A673 (cell line): ENCODE results near the gene HCAR1.

Experiments used
- CTCF ChIP-seq: fragments of 300-800, 200-600 bp; sonication (generic); conservative IDR thresholded peaks from 2 replicates; pipeline ENCODE4 v1.5.1; 2017; ENCODE audit warnings: low read depth, mild to moderate bottlenecking, antibody characterized with exemption, low read length, moderate library complexity, mixed read lengths
- EZH2 ChIP-seq: fragments of 200-600 bp; sonication (generic); IDR thresholded peaks from 2 replicates; pipeline ENCODE4 v1.6.1; 2017; ENCODE audit warnings: borderline replicate concordance, low read depth, mild to moderate bottlenecking, mixed read lengths, antibody characterized with exemption, low read length; ENCODE audit not compliant: poor library complexity, severe bottlenecking

- TF ChIP-seq CTCF (peak; percentile 93), EZH2 (no peak)
Measured at GRCh38 chr12:122752464-122753318, 22.0 kb upstream of the HCAR1 start, which contains the start of gene DENR.
